ENCODE measurements around the gene NHERF1.

NHERF1 gene

GRCh38 chr17:74748529-74749278, at the start of gene NHERF1:
NHERF1 (plus strand) TSS chr17:74748628; CDS start chr17:74748847, 219 bp downstream.
- peak within 1 kb of the TSS; percentile 52 for H3K4me3 ChIP-seq (ENCODE audit: control insufficient read depth, low read depth, low read length)
- TF ChIP-seq CTCF (IDR thresholded peaks at IDR 0.05; ENCODE audit: control insufficient read depth, insufficient read depth, low read depth, low read length, missing control alignments) = peak; percentile 18
- DNase-seq (ENCODE audit: low read depth) = peak; percentile 55

GRCh38 chr17:74699236-74699635, 49.2 kb upstream of the NHERF1 start:
- DNase-seq (ENCODE audit: low read depth) = no peak
- no peak for TF ChIP-seq CTCF (IDR thresholded peaks at IDR 0.05; ENCODE audit: control insufficient read depth, insufficient read depth, low read depth, low read length, missing control alignments)

GRCh38 chr17:74702116-74702871, 46.1 kb upstream of the NHERF1 start:
- no peak overlapping the region for H3K4me3 ChIP-seq (ENCODE audit: control insufficient read depth, low read depth, low read length)
- DNase-seq (ENCODE audit: low read depth) = no peak
- no peak for TF ChIP-seq CTCF (IDR thresholded peaks at IDR 0.05; ENCODE audit: control insufficient read depth, insufficient read depth, low read depth, low read length, missing control alignments)

More at GRCh38 chr17:74699236-74699635, 49.2 kb upstream of the NHERF1 start:
- no peak overlapping the region for H3K4me3 ChIP-seq (ENCODE audit: control insufficient read depth, low read depth, low read length)

GRCh38 chr17:74703311-74703710, 45.1 kb upstream of the NHERF1 start:
- TF ChIP-seq CTCF (IDR thresholded peaks at IDR 0.05; ENCODE audit: control insufficient read depth, insufficient read depth, low read depth, low read length, missing control alignments) = no peak
- no peak for DNase-seq (ENCODE audit: low read depth)

GRCh38 chr17:74704544-74704943, 43.9 kb upstream of the NHERF1 start:
- no peak overlapping the region for H3K4me3 ChIP-seq (ENCODE audit: control insufficient read depth, low read depth, low read length)
- no peak for TF ChIP-seq CTCF (IDR thresholded peaks at IDR 0.05; ENCODE audit: control insufficient read depth, insufficient read depth, low read depth, low read length, missing control alignments)
- DNase-seq (ENCODE audit: low read depth) = no peak

More at GRCh38 chr17:74703311-74703710, 45.1 kb upstream of the NHERF1 start:
- H3K4me3 ChIP-seq (ENCODE audit: control insufficient read depth, low read depth, low read length) = no peak overlapping the region

GRCh38 chr17:74711058-74711824, 37.2 kb upstream of the NHERF1 start:
- DNase-seq (ENCODE audit: low read depth) = no peak

More at GRCh38 chr17:74711058-74711824, 37.2 kb upstream of the NHERF1 start:
- no peak for TF ChIP-seq CTCF (IDR thresholded peaks at IDR 0.05; ENCODE audit: control insufficient read depth, insufficient read depth, low read depth, low read length, missing control alignments)
- no peak overlapping the region for H3K4me3 ChIP-seq (ENCODE audit: control insufficient read depth, low read depth, low read length)
